ENCODE results near the gene MRPL23. TPM values are rescaled to one million over a fixed set of nuclear protein-coding genes. Genes with fewer than 3 reads are reported as not detected.

MRPL23 gene
- polyA plus RNA-seq, 1 experiment, result 39.8 TPM

DNA sequence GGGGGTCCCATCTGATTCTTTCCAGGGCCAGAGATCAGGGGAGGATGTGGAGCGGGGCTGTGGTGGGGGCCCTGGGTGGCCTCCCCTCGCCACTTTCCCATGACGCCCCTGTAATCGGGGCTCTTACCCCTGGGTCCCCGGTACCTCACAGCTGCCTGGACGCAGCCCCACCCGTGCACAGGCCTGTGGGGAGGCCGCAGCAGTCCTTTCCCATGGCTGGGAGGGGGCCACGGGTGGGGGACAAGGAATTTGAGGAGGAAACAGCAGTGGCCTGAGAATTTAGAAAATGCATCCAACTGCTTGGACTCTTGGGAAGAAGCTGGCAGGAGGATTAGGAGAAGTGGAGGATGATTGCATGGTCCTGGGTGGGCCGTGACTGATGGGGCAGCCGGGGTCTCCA, 32.5 kb downstream of the MRPL23 start:
- ChIA-PET CTCF (interaction anchor here (0.5 to 1.7 kb wide), 5 partner anchors 26 to 97 kb away, joined by 3 to 4 read pairs (median 4); no protein-coding TSS in a partner anchor), POLR2A (no interaction called here)
- TF ChIP-seq, protein P1, sequence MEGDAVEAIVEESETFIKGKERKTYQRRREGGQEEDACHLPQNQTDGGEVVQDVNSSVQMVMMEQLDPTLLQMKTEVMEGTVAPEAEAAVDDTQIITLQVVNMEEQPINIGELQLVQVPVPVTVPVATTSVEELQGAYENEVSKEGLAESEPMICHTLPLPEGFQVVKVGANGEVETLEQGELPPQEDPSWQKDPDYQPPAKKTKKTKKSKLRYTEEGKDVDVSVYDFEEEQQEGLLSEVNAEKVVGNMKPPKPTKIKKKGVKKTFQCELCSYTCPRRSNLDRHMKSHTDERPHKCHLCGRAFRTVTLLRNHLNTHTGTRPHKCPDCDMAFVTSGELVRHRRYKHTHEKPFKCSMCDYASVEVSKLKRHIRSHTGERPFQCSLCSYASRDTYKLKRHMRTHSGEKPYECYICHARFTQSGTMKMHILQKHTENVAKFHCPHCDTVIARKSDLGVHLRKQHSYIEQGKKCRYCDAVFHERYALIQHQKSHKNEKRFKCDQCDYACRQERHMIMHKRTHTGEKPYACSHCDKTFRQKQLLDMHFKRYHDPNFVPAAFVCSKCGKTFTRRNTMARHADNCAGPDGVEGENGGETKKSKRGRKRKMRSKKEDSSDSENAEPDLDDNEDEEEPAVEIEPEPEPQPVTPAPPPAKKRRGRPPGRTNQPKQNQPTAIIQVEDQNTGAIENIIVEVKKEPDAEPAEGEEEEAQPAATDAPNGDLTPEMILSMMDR (IDR thresholded peaks at IDR 0.05; ENCODE audit: insufficient read depth, low read depth, low read length), result no peak
- H3K27me3 ChIP-seq (ENCODE audit: control insufficient read depth, insufficient read depth, low read length), result no peaks in the 10 kb centered on the region
- no peak overlapping the region for H3K4me3 ChIP-seq (ENCODE audit: low read depth, low read length)
- H3K36me3 ChIP-seq (ENCODE audit: control insufficient read depth, insufficient read depth, low read length), result no peaks in the 10 kb centered on the region
- no peak for DNase-seq (ENCODE audit: low read depth)

DNA sequence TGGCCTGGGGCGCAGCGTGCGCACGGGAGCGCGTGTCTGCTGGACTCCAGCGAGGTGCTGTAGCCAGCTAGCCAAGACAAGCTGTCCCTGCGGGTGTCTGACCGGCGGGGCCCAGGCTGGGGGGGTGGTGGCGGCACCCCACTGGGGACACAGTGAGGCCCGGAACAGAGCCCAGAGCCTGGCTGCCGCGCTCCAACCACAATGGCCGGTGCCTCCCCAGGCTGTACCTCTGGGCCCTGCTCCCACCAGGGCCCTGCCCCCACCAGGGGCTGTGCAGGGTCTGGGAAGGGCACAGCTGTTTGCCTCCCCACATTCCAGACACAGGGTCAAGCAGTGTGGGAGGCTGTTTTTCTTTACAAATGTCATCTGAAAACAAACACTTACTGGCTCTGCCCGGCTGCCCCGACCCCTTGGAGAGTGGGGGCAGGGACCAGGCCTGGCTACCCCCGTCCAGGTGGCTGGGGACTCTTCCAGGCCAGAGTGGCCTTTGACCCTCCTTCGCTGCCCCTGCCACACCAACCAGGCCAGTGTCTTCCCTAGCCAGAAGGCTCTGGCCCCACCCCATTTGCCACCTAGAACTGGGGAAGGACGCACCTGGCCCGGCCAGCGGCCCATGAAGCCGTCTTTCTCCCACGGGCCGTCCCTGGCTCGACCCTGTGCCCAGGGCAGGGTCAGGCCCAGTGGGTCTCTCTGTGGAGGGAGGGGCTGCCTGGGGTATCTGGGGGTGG, 35.9 kb downstream of the MRPL23 start:
- no peaks in the 10 kb centered on the region for H3K27me3 ChIP-seq (ENCODE audit: control insufficient read depth, insufficient read depth, low read length)
- TF ChIP-seq, protein P1 (IDR thresholded peaks at IDR 0.05; ENCODE audit: insufficient read depth, low read depth, low read length), result no peak
- DNase-seq (ENCODE audit: low read depth), result no peak
- ChIA-PET CTCF (interaction anchor here (1.1 to 1.4 kb wide), 2 partner anchors 15 to 101 kb away, joined by 3 to 4 read pairs; partner anchors contain the start of gene H19), POLR2A (no interaction called here)
- H3K4me3 ChIP-seq (ENCODE audit: low read depth, low read length), result no peak overlapping the region
- H3K36me3 ChIP-seq (ENCODE audit: control insufficient read depth, insufficient read depth, low read length), result no peaks in the 10 kb centered on the region

DNA sequence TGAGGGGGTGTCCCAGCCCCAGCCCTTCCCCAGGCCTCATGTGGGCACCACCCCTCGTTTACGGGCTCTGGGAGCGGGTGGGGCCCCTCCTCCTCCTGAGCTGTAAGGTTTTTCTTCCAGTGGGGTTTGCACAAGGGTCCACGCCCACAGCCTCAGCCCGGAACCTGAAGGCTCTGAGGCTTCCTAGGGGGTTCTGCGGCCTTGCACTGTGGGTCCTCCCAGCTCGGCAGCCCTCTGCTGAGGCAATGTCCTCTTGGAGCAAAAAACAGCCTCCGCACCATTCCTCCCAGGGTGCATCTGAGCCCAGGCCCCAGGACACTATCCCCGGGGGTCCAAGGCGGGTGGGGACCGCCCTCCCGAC, 36.4 kb downstream of the MRPL23 start:
- H3K4me3 ChIP-seq (ENCODE audit: low read depth, low read length), result no peak overlapping the region
- H3K36me3 ChIP-seq (ENCODE audit: control insufficient read depth, insufficient read depth, low read length), result no peaks in the 10 kb centered on the region
- DNase-seq (ENCODE audit: low read depth), result no peak
- ChIA-PET POLR2A (no interaction called here), CTCF (interaction anchor here (1.1 to 1.4 kb wide), 2 partner anchors 14 to 101 kb away, joined by 3 to 4 read pairs; partner anchors contain the start of gene H19)
- H3K27me3 ChIP-seq (ENCODE audit: control insufficient read depth, insufficient read depth, low read length), result no peaks in the 10 kb centered on the region
- TF ChIP-seq, protein P1 (IDR thresholded peaks at IDR 0.05; ENCODE audit: insufficient read depth, low read depth, low read length), result no peak

DNA sequence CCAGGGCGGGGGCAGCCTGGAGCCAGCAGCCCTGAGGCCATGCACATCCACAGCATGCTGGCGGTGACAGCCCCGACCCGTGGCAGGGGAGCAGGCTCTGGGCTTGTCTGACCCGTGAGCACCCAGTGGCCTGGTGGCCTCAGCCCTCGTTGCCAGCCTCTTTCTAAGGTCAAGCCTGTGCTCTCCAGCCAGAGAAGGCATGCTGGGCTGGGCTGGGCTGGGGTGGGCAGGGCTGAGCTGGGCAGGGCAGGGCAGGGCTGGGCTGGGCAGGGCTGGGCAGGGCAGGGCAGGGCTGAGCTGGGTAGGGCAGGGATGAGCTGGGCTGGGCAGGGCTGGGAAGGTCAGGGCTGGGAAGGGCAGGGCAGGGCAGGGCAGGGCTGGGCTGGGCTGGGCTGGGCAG, 39.9 kb downstream of the MRPL23 start:
- H3K36me3 ChIP-seq (ENCODE audit: control insufficient read depth, insufficient read depth, low read length), result no peaks in the 10 kb centered on the region
- no peak overlapping the region for H3K4me3 ChIP-seq (ENCODE audit: low read depth, low read length)
- TF ChIP-seq, protein P1 (IDR thresholded peaks at IDR 0.05; ENCODE audit: insufficient read depth, low read depth, low read length), result no peak
- ChIA-PET CTCF (interaction anchor here (1.0 kb wide), 1 partner anchor 165 kb away, joined by 5 read pairs; no protein-coding TSS in a partner anchor), POLR2A (no interaction called here)
- H3K27me3 ChIP-seq (ENCODE audit: control insufficient read depth, insufficient read depth, low read length), result no peaks in the 10 kb centered on the region
- DNase-seq (ENCODE audit: low read depth), result no peak

DNA sequence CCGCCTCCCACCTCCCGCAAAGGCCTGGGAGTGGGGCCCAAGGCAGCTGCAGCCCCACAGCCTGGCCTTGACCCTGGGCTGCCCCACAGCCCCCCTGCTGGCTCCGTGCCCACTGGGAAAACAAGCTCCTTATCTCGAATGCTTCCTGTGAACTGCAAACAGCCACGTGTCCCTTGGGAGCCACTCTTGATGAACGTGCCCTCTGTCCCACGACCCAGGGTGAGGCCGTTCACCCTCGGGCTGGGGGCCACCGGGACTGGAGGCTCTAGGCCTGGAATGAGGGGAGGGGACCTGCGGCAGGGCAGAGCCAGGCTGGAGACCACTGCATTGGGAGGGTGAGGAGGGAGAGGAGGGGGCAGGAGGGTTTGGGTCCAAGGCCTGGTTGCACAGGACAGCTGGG, 41.0 kb downstream of the MRPL23 start:
- no peaks in the 10 kb centered on the region for H3K36me3 ChIP-seq (ENCODE audit: control insufficient read depth, insufficient read depth, low read length)
- POLR2A ChIA-PET, result no interaction called here
- CTCF ChIA-PET, result no interaction called here
- TF ChIP-seq, protein P1 (IDR thresholded peaks at IDR 0.05; ENCODE audit: insufficient read depth, low read depth, low read length), result no peak
- H3K4me3 ChIP-seq (ENCODE audit: low read depth, low read length), result no peak overlapping the region
- H3K27me3 ChIP-seq (ENCODE audit: control insufficient read depth, insufficient read depth, low read length), result no peaks in the 10 kb centered on the region
- DNase-seq (ENCODE audit: low read depth), result no peak

All from BJ (cell line).